GM20000 (cell line): Measurements from ENCODE around the gene SCYL2.
"Not testable (repeated sequence)": the region's sequence is repeated elsewhere in the genome, so short reads cannot be mapped to it uniquely, and the experiment has no call there.

ENCODE experiments used
- DNase-seq: peaks from one replicate; pipeline ENCODE4 v3.0.0; 2012; ENCODE audit warnings: low spot score
- TF ChIP-seq, protein P1 (sequence below): IDR thresholded peaks from 2 replicates; pipeline ENCODE4 v1.5.1; 2012; ENCODE audit warnings: mild to moderate bottlenecking, control low read depth; ENCODE audit errors: extremely low read depth, missing control alignments

The SCYL2 gene

DNA sequence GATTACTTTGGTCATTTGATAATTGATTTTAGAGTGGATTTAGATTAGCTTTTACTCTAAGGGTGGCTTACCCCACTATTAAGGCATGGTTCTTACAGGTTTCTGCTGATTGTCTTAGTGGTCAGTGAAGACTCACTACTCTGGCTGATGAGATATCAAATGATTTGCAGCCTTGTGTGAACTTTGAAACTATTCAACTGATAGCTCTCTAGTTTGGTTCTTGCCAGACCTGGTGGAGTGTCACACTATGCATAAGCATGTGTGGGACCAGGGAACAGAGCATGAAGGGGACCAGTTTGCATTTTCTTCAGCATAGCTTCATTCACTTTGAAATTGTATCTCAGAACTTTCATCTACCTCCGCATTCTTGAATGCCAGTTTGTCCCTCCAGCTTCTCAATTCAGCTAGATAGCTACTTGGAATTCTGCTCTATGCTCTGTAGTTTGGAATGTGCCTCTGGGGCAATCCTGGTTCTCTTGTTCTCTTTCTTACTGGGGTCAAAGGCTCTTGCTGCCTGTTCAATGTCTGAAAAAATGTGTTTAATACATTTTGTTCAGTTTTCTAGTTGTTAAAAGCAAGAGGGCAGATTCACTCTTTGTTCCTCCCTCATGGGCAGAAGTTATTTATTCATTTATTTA is 12.7 kb downstream of the SCYL2 start:
- no peak for DNase-seq
- TF ChIP-seq, protein P1, sequence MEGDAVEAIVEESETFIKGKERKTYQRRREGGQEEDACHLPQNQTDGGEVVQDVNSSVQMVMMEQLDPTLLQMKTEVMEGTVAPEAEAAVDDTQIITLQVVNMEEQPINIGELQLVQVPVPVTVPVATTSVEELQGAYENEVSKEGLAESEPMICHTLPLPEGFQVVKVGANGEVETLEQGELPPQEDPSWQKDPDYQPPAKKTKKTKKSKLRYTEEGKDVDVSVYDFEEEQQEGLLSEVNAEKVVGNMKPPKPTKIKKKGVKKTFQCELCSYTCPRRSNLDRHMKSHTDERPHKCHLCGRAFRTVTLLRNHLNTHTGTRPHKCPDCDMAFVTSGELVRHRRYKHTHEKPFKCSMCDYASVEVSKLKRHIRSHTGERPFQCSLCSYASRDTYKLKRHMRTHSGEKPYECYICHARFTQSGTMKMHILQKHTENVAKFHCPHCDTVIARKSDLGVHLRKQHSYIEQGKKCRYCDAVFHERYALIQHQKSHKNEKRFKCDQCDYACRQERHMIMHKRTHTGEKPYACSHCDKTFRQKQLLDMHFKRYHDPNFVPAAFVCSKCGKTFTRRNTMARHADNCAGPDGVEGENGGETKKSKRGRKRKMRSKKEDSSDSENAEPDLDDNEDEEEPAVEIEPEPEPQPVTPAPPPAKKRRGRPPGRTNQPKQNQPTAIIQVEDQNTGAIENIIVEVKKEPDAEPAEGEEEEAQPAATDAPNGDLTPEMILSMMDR = no peak

DNA sequence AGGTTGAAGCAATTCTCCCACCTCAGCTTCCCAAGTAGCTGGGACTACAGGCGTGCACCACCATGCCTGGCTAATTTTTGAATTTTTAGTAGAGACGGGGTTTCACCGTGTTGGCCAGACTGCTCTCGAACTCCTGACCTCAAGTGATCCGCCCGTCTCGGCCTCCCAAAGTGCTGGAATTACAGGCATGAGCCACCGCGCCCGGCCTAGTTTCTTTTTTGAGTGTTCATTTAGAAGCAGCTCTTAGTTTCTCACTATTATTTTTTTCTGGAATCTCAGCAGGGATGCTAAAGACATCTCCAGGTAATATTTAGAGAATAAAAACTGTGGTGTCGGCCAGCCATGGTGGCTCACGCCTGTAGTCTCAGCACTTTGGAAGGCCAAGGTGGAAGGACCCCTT is 17.6 kb downstream of the SCYL2 start:
- DNase-seq = not testable (repeated sequence)

DNA sequence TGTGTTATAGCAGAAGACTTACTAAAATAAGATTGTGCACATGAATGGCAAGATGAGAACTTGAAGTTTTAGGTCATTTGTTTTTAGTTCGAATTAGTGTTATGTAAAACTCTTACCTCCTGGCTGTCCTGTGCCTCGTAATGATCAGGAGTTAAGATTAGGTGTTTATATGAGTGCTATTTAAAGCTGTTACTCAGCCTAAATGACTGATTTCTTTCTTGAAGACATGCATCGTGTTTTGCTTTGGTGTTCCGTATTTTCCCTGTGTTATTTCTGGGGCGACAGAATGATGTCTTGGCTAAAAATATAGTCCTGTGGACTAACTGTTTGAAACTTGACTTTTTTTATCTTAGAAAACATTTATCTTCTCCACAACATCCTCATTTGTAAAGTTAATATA is 22.1 kb downstream of the SCYL2 start:
- no peak for DNase-seq
- TF ChIP-seq, protein P1 = no peak

DNA sequence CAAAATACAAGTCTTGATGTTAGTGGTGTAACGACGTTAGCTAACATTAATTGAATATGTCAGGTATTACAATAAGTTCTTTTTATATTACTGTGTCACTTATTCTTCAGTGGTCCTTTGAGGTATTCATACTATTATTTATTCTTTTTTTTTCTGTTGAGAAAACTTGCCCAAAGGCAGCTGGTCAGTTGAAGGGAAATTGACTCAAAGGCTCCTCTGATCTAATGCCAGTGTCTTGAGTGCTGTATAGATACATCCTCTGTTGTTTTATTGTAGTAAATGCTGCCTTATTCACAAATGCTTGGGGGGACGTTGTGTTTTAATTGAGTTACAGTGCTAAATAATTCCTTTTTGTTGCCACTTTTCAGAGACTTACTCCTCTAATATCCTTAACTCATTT is 23.0 kb downstream of the SCYL2 start:
- TF ChIP-seq, protein P1 = no peak
- no peak for DNase-seq

DNA sequence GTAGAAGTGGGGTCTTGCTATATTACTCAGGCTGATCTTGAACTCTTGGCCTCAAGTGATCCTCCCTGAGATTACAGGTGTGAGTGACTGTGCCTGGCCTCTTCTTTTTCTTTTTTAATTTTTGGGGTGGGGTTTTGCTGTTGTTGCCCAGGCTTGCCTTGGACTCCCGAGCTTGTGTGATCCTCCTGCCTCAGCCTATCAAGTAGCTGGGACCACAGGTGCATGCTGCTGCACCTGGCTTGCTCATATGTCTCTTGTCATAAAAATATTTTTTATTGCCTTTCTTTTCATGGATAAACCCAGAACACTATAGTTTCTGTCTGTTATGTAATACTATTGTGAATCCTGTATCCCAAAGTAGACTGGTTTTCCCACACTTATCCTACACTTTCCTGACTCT is 26.0 kb downstream of the SCYL2 start:
- DNase-seq = no peak

DNA sequence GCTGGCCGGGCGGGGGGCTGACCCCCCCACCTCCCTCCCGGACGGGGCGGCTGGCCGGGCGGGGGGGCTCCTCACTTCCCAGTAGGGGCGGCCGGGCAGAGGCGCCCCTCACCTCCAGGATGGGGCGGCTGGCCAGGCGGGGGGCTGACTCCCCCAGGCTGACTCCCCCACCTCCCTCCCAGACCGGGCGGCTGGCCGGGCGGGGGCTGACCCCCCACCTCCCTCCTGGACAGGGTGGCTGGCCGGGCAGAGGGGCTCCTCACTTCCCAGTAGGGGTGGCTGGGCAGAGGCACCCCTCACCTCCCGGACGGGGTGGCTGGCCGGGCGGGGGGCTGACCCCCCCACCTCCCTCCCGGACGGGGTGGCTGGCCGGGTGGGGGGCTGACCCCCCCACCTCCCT is 27.4 kb downstream of the SCYL2 start:
- DNase-seq = not testable (repeated sequence)

More for the DNA sequence above, 26.0 kb downstream of the SCYL2 start:
- TF ChIP-seq, protein P1 = no peak

DNA sequence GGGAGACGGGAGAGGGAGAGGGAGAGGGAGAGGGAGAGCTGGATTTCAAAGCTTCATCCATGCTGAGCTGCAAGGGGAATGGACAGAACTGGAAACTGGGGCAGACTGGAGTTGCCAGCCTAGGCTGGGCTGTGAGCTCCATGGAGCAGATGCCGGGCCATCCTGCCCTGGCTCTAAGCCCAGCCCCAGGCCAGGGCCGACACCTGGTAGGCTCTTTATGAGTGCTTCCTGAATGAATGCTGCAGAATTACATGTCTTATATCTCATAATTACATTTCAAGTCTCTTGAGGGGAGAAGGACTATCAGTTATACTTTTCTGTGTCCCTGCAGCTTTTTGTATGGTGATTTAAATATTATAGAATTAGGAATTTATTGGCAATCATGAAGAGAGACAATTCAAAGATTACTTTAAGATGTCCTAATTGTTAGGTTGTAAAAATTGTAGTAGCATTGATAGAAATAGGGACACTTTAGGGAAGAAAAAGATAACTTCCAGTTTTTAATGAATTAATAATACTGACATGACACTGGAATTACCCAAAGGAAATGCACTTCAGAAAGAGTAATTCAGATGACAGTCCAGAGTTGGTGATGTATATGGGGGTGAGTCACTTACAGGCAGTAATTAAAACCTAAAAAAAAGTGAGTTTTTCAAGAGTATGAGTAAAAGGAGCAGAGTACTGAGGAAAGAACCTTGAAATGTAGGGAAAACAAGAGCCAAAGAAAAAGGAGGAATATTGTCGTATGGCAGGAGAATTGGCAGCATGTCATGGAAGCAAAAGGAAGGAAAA is 29.0 kb downstream of the SCYL2 start:
- DNase-seq = no peak
- TF ChIP-seq, protein P1 = no peak

DNA sequence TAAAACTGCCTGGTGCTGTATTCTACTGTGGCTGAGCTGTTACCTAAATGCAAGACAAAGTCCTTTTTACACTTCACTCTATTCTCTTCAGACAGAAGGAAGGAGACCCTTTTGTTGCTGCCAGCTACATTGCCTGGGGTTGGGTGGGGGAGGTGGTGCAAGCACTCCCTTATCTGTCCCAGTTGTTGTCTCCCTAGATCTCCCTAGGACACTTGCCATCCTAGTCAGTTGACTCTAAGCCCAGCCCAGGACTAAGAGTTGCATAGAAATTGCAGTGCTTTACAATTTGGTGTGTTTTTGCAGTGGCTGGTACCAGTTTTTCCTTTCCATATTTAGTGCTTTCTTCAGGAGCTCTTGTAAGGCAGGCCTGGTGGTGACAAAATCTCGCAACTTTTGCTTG is 35.1 kb downstream of the SCYL2 start:
- no peak for DNase-seq
- TF ChIP-seq, protein P1 = no peak
